OCI-LY7 (cell line): Measurements from ENCODE around the gene EEF1E1.
"Not testable (repeated sequence)": the region's sequence is repeated elsewhere in the genome, so short reads cannot be mapped to it uniquely, and the experiment has no call there.

Experiments
- CTCF ChIP-seq: fragments of 200-600 bp; sonication (generic); conservative IDR thresholded peaks from 2 replicates; pipeline ENCODE4 v1.5.1; 2014; ENCODE audit warnings: mild to moderate bottlenecking, antibody characterized with exemption, low read length, moderate library complexity, mixed read lengths
- EZH2phosphoT487 ChIP-seq: fragments of 200-600 bp; sonication (generic); IDR thresholded peaks from 2 replicates; pipeline ENCODE4 v1.6.1; 2018; ENCODE audit warnings: low read depth, borderline replicate concordance, mild to moderate bottlenecking, mixed run types, antibody characterized with exemption, low read length, moderate library complexity, mixed read lengths

GRCh38 chr6:8034107-8034506 is 68.2 kb downstream of the EEF1E1 start:
- not testable (repeated sequence) for TF ChIP-seq CTCF, EZH2phosphoT487
